SK-N-SH (cell line): ENCODE measurements around the gene RCAN2.

Source experiments
- CHD2 ChIP-seq: fragments of 150-350 bp; IDR thresholded peaks from 2 replicates; pipeline ENCODE4 v1.6.1; 2018; ENCODE audit warnings: low read length; ENCODE audit not compliant: partially characterized antibody
- CTCF ChIP-seq: fragments of 200-600 bp; sonication (generic); IDR thresholded peaks from 2 replicates; pipeline ENCODE4 v1.6.1; 2017; ENCODE audit warnings: antibody characterized with exemption, mild to moderate bottlenecking, moderate library complexity
- ELF1 ChIP-seq: IDR thresholded peaks from 2 replicates; pipeline ENCODE4 v1.4.0; 2012
- EP300 ChIP-seq, 2 experiments: IDR thresholded peaks; 2 replicates each; pipeline versions ENCODE4 v1.4.0 to v1.6.1; 2012; ENCODE audit warnings: borderline replicate concordance in 1 of 2, low read depth in 1 of 2, low read length in 1 of 2
- EZH2phosphoT487 ChIP-seq: fragments of 200-600 bp; sonication (generic); IDR thresholded peaks from 2 replicates; pipeline ENCODE4 v1.6.1; 2017; ENCODE audit warnings: low read depth, mixed run types, mild to moderate bottlenecking, antibody characterized with exemption, moderate library complexity, borderline replicate concordance
- FOSL2 ChIP-seq: IDR thresholded peaks from 2 replicates; pipeline ENCODE4 v1.4.0; 2012; ENCODE audit warnings: low read depth, mild to moderate bottlenecking, moderate library complexity, borderline replicate concordance
- NRF1 ChIP-seq: IDR thresholded peaks from 2 replicates; pipeline ENCODE4 v1.6.1; 2012; ENCODE audit warnings: low read depth, mild to moderate bottlenecking, low read length
- TF ChIP-seq, protein P1 (sequence below): IDR thresholded peaks from 2 replicates; pipeline ENCODE4 v1.4.0; 2012; ENCODE audit warnings: low read depth
- TF ChIP-seq, protein P2 (sequence below): IDR thresholded peaks from 2 replicates; pipeline ENCODE4 v1.4.0; 2012; ENCODE audit warnings: low read depth, borderline replicate concordance

GRCh38 chr6:46222286-46222685, 269.0 kb downstream of the RCAN2 start:
- TF ChIP-seq CTCF (no peak), FOSL2 (no peak), EZH2phosphoT487 (no peak), EP300 (IDR thresholded peaks at IDR 0.05; ENCODE audit: borderline replicate concordance in 1 of 2, low read depth in 1 of 2, low read length in 1 of 2) (no peak), CHD2 (no peak), NRF1 (no peak), ELF1 (no peak)
- TF ChIP-seq, protein P1, sequence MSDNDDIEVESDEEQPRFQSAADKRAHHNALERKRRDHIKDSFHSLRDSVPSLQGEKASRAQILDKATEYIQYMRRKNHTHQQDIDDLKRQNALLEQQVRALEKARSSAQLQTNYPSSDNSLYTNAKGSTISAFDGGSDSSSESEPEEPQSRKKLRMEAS, result no peak
- TF ChIP-seq, protein P2, sequence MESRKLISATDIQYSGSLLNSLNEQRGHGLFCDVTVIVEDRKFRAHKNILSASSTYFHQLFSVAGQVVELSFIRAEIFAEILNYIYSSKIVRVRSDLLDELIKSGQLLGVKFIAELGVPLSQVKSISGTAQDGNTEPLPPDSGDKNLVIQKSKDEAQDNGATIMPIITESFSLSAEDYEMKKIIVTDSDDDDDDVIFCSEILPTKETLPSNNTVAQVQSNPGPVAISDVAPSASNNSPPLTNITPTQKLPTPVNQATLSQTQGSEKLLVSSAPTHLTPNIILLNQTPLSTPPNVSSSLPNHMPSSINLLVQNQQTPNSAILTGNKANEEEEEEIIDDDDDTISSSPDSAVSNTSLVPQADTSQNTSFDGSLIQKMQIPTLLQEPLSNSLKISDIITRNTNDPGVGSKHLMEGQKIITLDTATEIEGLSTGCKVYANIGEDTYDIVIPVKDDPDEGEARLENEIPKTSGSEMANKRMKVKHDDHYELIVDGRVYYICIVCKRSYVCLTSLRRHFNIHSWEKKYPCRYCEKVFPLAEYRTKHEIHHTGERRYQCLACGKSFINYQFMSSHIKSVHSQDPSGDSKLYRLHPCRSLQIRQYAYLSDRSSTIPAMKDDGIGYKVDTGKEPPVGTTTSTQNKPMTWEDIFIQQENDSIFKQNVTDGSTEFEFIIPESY, result no peak
